BLaER1 (cell line): ENCODE results near the gene CCNJL.
A peak's percentile ranks its signal among the peaks of the same experiment; 100 is the strongest.

ENCODE experiments used
- H3K27ac ChIP-seq: shearing (Covaris generic); formaldehyde crosslinking; 2 replicates; pipeline ENCODE4 v1.8.1; 2022
- H3K27me3 ChIP-seq: shearing (Covaris generic); formaldehyde crosslinking; 2 replicates; pipeline ENCODE4 v1.8.1; 2022
- H3K36me3 ChIP-seq: shearing (Covaris generic); formaldehyde crosslinking; 2 replicates; pipeline ENCODE4 v1.8.1; 2022
- H3K4me1 ChIP-seq: shearing (Covaris generic); formaldehyde crosslinking; 2 replicates; pipeline ENCODE4 v1.8.1; 2022
- H3K4me2 ChIP-seq: shearing (Covaris generic); formaldehyde crosslinking; 2 replicates; pipeline ENCODE4 v1.8.1; 2022
- H3K4me3 ChIP-seq: shearing (Covaris generic); formaldehyde crosslinking; 2 replicates; pipeline ENCODE4 v1.8.1; 2022
- H3K9ac ChIP-seq: shearing (Covaris generic); formaldehyde crosslinking; 2 replicates; pipeline ENCODE4 v1.8.1; 2022
- H3K9me3 ChIP-seq: shearing (Covaris generic); formaldehyde crosslinking; 2 replicates; pipeline ENCODE4 v1.8.1; 2022
- H4K20me1 ChIP-seq: shearing (Covaris generic); formaldehyde crosslinking; 2 replicates; pipeline ENCODE4 v1.8.1; 2022
- Cebpa-rat ChIP-seq: shearing (Covaris generic); IDR thresholded peaks from 2 replicates; pipeline ENCODE4 v1.8.1; 2022

Gene CCNJL

GRCh38 chr5:160210606-160211005 lies 101.8 kb downstream of the CCNJL start:
- H3K9ac ChIP-seq: no peak overlapping the region; the same call in 1 of the 2 replicates
- H3K9me3 ChIP-seq: no peaks in the 10 kb centered on the region
- peak overlapping the region; percentile 60 for H3K4me2 ChIP-seq
- peaks cover 23% of the 10 kb centered on the region for H3K4me1 ChIP-seq
- H3K4me3 ChIP-seq: no peak overlapping the region
- no peaks in the 10 kb centered on the region for H3K36me3 ChIP-seq
- no peaks in the 10 kb centered on the region for H4K20me1 ChIP-seq
- TF ChIP-seq Cebpa-rat: no peak
- H3K27ac ChIP-seq: no peak overlapping the region
- H3K27me3 ChIP-seq: no peaks in the 10 kb centered on the region

GRCh38 chr5:160209917-160210316 lies 102.4 kb downstream of the CCNJL start:
- no peaks in the 10 kb centered on the region for H3K9me3 ChIP-seq
- peaks cover 30% of the 10 kb centered on the region for H3K4me1 ChIP-seq
- H3K9ac ChIP-seq: no peak overlapping the region
- H3K4me2 ChIP-seq: no peak overlapping the region
- H4K20me1 ChIP-seq: no peaks in the 10 kb centered on the region
- no peak for TF ChIP-seq Cebpa-rat
- H3K36me3 ChIP-seq: no peaks in the 10 kb centered on the region
- no peak overlapping the region for H3K4me3 ChIP-seq
- no peak overlapping the region for H3K27ac ChIP-seq
- H3K27me3 ChIP-seq: no peaks in the 10 kb centered on the region

- H3K4me2 ChIP-seq: no peak overlapping the region
- H3K27ac ChIP-seq: no peak overlapping the region
- H3K4me1 ChIP-seq: peaks cover 35% of the 10 kb centered on the region
- no peaks in the 10 kb centered on the region for H3K36me3 ChIP-seq
- H3K4me3 ChIP-seq: no peak overlapping the region
- TF ChIP-seq Cebpa-rat: no peak
- no peaks in the 10 kb centered on the region for H3K9me3 ChIP-seq
- no peaks in the 10 kb centered on the region for H3K27me3 ChIP-seq
- H3K9ac ChIP-seq: no peak overlapping the region
- no peaks in the 10 kb centered on the region for H4K20me1 ChIP-seq
Observed at GRCh38 chr5:160207061-160207460, 105.3 kb downstream of the CCNJL start.
